ENCODE data around the gene COL16A1. TPM values are rescaled to one million over a fixed set of nuclear protein-coding genes. Genes with fewer than 3 reads are reported as not detected.

The COL16A1 gene
- total RNA-seq, 1 donor from 2014 or later = 53.5 TPM

DNA sequence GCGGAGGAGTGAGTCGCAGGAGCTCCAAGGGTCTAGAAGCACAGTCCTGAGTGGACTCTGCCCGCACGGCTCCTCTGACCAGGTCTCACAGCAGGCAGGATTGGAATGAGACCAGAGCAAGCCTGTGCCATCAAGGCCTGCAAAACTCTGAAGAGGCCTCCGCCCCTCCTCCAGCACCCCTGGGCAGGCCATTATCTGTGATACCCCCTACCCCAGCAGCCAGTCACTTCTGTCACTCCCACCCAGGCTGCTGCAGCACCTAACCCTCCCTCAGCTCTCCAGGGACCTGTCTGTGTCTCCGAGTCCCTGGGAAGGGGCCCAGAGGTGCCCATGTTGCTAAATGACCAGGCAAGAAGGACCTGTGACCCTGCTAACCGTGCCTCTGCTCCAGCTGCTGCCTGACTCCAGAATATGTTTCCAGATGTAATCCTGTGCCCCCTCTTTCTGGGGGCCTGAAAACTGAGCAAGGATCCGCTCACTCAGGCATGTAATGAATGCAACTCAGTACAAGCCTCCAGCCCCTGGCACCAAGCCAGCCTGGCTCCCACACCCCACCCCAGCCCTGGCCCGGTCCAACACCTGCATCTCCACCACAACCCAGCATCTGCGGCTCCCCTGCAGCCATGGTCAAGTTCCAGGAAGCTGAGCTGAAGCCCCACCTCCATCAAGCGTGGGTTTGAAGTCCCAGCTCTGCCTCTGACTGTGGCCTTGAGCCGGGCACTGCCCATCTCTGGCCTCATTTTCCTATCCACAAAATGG is 22.1 kb upstream of the COL16A1 start:
- H3K4me1 Mint-ChIP-seq (ENCODE audit: unreplicated experiment) = peaks cover 8% of the 10 kb centered on the region
- DNase-seq (ENCODE audit: extremely low spot score, unreplicated experiment) = no peak
- H3K9me3 Mint-ChIP-seq = no peaks in the 10 kb centered on the region
- H3K4me3 Mint-ChIP-seq = no peak overlapping the region
- no peak overlapping the region for H3K27ac Mint-ChIP-seq
- no peak for TF ChIP-seq CTCF (conservative IDR thresholded peaks at IDR 0.05)
- peaks cover 11% of the 10 kb centered on the region for H3K27me3 Mint-ChIP-seq
- H3K36me3 Mint-ChIP-seq = no peaks in the 10 kb centered on the region

GRCh38 chr1:31725134-31725533 is 21.3 kb upstream of the COL16A1 start:
- TF ChIP-seq CTCF (conservative IDR thresholded peaks at IDR 0.05) = no peak
- Mint-ChIP-seq H3K9me3 (no peaks in the 10 kb centered on the region), H3K36me3 (no peaks in the 10 kb centered on the region), H3K4me3 (no peak overlapping the region), H3K4me1 (ENCODE audit: unreplicated experiment) (peaks cover 8% of the 10 kb centered on the region), H3K27ac (no peak overlapping the region), H3K27me3 (peaks cover 11% of the 10 kb centered on the region)
- DNase-seq (ENCODE audit: extremely low spot score, unreplicated experiment) = no peak

DNA sequence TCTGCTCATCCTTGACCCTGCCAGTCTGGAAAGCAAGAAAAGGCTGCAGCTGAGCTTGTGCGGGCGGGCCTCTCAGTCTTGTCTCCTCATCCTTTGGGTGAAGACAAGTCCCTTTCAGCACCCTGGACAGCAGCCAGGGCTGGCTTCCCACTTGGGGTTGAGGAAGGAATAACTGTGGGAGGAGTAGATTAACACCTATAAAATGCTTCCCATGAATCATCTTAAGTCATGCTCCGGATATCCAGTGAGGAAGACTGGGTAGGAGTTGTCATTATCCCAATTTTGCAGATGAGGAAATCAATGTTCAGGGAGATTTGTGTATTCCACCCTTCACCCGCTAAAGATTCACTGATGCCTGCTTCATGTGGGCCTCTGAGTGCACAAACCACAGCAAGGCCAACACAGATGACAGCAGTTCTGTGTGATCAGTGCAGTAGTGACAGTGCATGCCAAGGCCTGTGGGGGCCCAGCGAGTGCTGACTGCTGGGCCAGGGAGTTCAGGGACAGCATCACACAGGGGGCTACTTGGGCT is 20.1 kb upstream of the COL16A1 start:
- no peaks in the 10 kb centered on the region for H3K36me3 Mint-ChIP-seq
- no peaks in the 10 kb centered on the region for H3K9me3 Mint-ChIP-seq
- peaks cover 8% of the 10 kb centered on the region for H3K4me1 Mint-ChIP-seq (ENCODE audit: unreplicated experiment)
- DNase-seq (ENCODE audit: extremely low spot score, unreplicated experiment) = no peak
- H3K27ac Mint-ChIP-seq = no peak overlapping the region
- H3K4me3 Mint-ChIP-seq = no peak overlapping the region
- no peak for TF ChIP-seq CTCF (conservative IDR thresholded peaks at IDR 0.05)
- H3K27me3 Mint-ChIP-seq = peaks cover 12% of the 10 kb centered on the region

- TF ChIP-seq CTCF (conservative IDR thresholded peaks at IDR 0.05) = no peak
- no peak overlapping the region for H3K27ac Mint-ChIP-seq
- DNase-seq (ENCODE audit: extremely low spot score, unreplicated experiment) = no peak
- no peaks in the 10 kb centered on the region for H3K9me3 Mint-ChIP-seq
- peaks cover 48% of the 10 kb centered on the region for H3K27me3 Mint-ChIP-seq
- H3K4me3 Mint-ChIP-seq = no peak overlapping the region
- peaks cover 15% of the 10 kb centered on the region for H3K4me1 Mint-ChIP-seq (ENCODE audit: unreplicated experiment)
- no peaks in the 10 kb centered on the region for H3K36me3 Mint-ChIP-seq
Observed at GRCh38 chr1:31718327-31718897, 14.6 kb upstream of the COL16A1 start.

DNA sequence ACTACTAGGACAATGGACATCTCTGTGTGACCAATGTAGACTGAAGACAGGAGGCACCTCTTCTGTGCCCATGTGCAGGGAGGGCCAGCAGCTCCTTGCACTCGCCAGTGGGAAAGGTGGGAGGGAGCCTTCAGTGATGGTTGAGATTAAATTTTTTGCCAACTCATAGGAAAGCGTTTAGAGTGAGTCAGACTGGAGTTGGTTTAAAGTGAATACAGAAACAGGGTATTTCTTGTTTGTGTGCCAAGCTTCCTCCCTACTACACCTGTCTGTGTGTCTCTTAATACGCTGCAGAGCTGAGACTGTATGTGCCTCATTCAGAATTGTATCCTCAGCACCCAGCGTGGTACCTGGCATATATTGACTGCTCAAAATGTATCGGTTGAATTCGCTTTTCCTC is 13.5 kb upstream of the COL16A1 start:
- Mint-ChIP-seq H3K4me1 (ENCODE audit: unreplicated experiment) (peaks cover 25% of the 10 kb centered on the region), H3K27me3 (peaks cover 50% of the 10 kb centered on the region), H3K9me3 (no peaks in the 10 kb centered on the region), H3K36me3 (no peaks in the 10 kb centered on the region), H3K27ac (no peak overlapping the region), H3K4me3 (peak overlapping the region; percentile 14)
- TF ChIP-seq CTCF (conservative IDR thresholded peaks at IDR 0.05) = no peak
- no peak for DNase-seq (ENCODE audit: extremely low spot score, unreplicated experiment)
